IMR-90 (cell line): ENCODE data around the gene FAM110A. TPM values are rescaled to one million over a fixed set of nuclear protein-coding genes. Genes with fewer than 3 reads are reported as not detected.

Experiments
- ATAC-seq: fragments of 200-7000 bp; cut with Tn5 transposase; 2 replicates; pipeline ENCODE4 v1.9.1; 2020; ENCODE audit warnings: low read depth, mild to moderate bottlenecking, moderate library complexity
- BruUV-seq: library from RNA; stranded (reverse); fragments of 400-500 nt; replicated peaks from 2 replicates; lab custom pipeline; 2021; lab: Mats Ljungman, UMichigan
- CTCF ChIA-PET: fragments of 300-600 bp; formaldehyde crosslinking; extraction: SDS; loops from one replicate; lab custom pipeline; 2021; ENCODE audit warnings: antibody characterized with exemption; lab: Yijun Ruan, JAX
- POLR2A ChIA-PET: fragments of 300-600 bp; sonication (Branson Sonifier 250); formaldehyde crosslinking; loops from one replicate; lab custom pipeline; 2022; ENCODE audit warnings: antibody characterized with exemption; ENCODE audit not compliant: unreplicated experiment; lab: Charles Lee
- DNase-seq: peaks from one replicate; pipeline ENCODE4 v3.0.0; 2013
- H2AFZ ChIP-seq: replicated peaks from 2 replicates; pipeline ENCODE3; 2013; ENCODE audit warnings: low read length, mild to moderate bottlenecking; ENCODE audit not compliant: poor library complexity
- H2AK5ac ChIP-seq: 2 replicates; pipeline ENCODE4 v1.6.1; 2013; ENCODE audit warnings: low read depth, low read length, inconsistent platforms
- H2AK9ac ChIP-seq: replicated peaks from 2 replicates; pipeline ENCODE3; 2013; ENCODE audit warnings: mild to moderate bottlenecking, low read depth, low read length, moderate library complexity; ENCODE audit not compliant: poor library complexity
- H2BK120ac ChIP-seq: 2 replicates; pipeline ENCODE4 v1.6.1; 2013; ENCODE audit warnings: low read depth, low read length, inconsistent platforms
- H2BK15ac ChIP-seq: 3 replicates; pipeline ENCODE4 v1.6.1; 2013; ENCODE audit warnings: low read depth, low read length, inconsistent platforms
- H2BK20ac ChIP-seq: 2 replicates; pipeline ENCODE4 v1.6.1; 2013; ENCODE audit warnings: low read depth, mild to moderate bottlenecking, inconsistent platforms, low read length, moderate library complexity
- H2BK5ac ChIP-seq: 2 replicates; pipeline ENCODE4 v1.6.1; 2013; ENCODE audit warnings: mild to moderate bottlenecking, low read depth, low read length, inconsistent platforms; ENCODE audit not compliant: poor library complexity, severe bottlenecking
- H3K14ac ChIP-seq: replicated peaks from 2 replicates; pipeline ENCODE4 v1.6.1; 2013; ENCODE audit warnings: low read depth, low read length, inconsistent platforms
- H3K18ac ChIP-seq: 2 replicates; pipeline ENCODE4 v1.6.1; 2013; ENCODE audit warnings: low read depth, low read length, control low read depth
- H3K23ac ChIP-seq: 2 replicates; pipeline ENCODE4 v1.6.1; 2013; ENCODE audit warnings: low read depth, low read length, inconsistent platforms
- H3K27ac ChIP-seq: 2 replicates; pipeline ENCODE4 v1.5.1; 2013; ENCODE audit warnings: mild to moderate bottlenecking, control low read depth, low read length; ENCODE audit not compliant: insufficient read depth
- H3K27me3 ChIP-seq: 2 replicates; pipeline ENCODE4 v1.6.1; 2013; ENCODE audit warnings: low read length; ENCODE audit not compliant: control insufficient read depth, insufficient read depth
- H3K36me3 ChIP-seq: 2 replicates; pipeline ENCODE4 v1.6.1; 2013; ENCODE audit warnings: low read length, mixed read lengths; ENCODE audit not compliant: control insufficient read depth, insufficient read depth
- H3K4ac ChIP-seq: 2 replicates; pipeline ENCODE4 v1.6.1; 2013; ENCODE audit warnings: low read depth, low read length, inconsistent platforms
- H3K4me1 ChIP-seq: 2 replicates; pipeline ENCODE4 v1.6.1; 2013; ENCODE audit warnings: low read length, mixed read lengths; ENCODE audit not compliant: control insufficient read depth, insufficient read depth
- H3K4me2 ChIP-seq: 2 replicates; pipeline ENCODE4 v1.6.1; 2013; ENCODE audit warnings: low read depth, mild to moderate bottlenecking, control low read depth, low read length, moderate library complexity
- H3K4me3 ChIP-seq: 2 replicates; pipeline ENCODE4 v1.5.1; 2013; ENCODE audit warnings: low read depth, mild to moderate bottlenecking, control low read depth, low read length, moderate library complexity; ENCODE audit not compliant: insufficient read depth
- H3K56ac ChIP-seq: 2 replicates; pipeline ENCODE4 v1.6.1; 2013; ENCODE audit warnings: low read length, inconsistent platforms; ENCODE audit not compliant: insufficient read depth; ENCODE audit errors: extremely low read depth
- H3K79me1 ChIP-seq, 2 experiments: 2 replicates each; pipeline ENCODE4 v1.6.1; 2013; ENCODE audit warnings: low read length in 2 of 2, inconsistent platforms in 1 of 2, low read depth in 1 of 2
- H3K9ac ChIP-seq: 2 replicates; pipeline ENCODE4 v1.6.1; 2013; ENCODE audit warnings: low read depth, low read length, control low read depth
- H3K9me1 ChIP-seq: 2 replicates; pipeline ENCODE4 v1.6.1; 2013; ENCODE audit warnings: low read length, inconsistent platforms; ENCODE audit not compliant: insufficient read depth
- H3K9me3 ChIP-seq: 2 replicates; pipeline ENCODE4 v1.6.1; 2013; ENCODE audit warnings: low read length; ENCODE audit not compliant: control insufficient read depth, insufficient read depth
- H4K20me1 ChIP-seq: 2 replicates; pipeline ENCODE4 v1.6.1; 2013; ENCODE audit warnings: low read length, inconsistent platforms; ENCODE audit not compliant: insufficient read depth
- H4K5ac ChIP-seq: 2 replicates; pipeline ENCODE4 v1.6.1; 2013; ENCODE audit warnings: mild to moderate bottlenecking, low read depth, low read length, control low read depth
- H4K8ac ChIP-seq, 2 experiments: 2 replicates each; pipeline ENCODE4 v1.6.1; 2013; ENCODE audit warnings: low read depth in 2 of 2, low read length in 2 of 2, control low read depth in 1 of 2, inconsistent platforms in 1 of 2
- H4K91ac ChIP-seq: 2 replicates; pipeline ENCODE4 v1.6.1; 2013; ENCODE audit warnings: low read depth, low read length, inconsistent platforms; ENCODE audit not compliant: insufficient read depth
- CEBPB ChIP-seq: IDR thresholded peaks from 2 replicates; pipeline ENCODE4 v1.6.1; 2012; ENCODE audit warnings: low read depth, low read length, improper control_type of control experiment
- FOS ChIP-seq: fragments of 150-350 bp; IDR thresholded peaks from 2 replicates; pipeline ENCODE4 v1.6.1; 2016; ENCODE audit warnings: low read depth, low read length
- MAFK ChIP-seq: IDR thresholded peaks from 2 replicates; pipeline ENCODE4 v1.6.1; 2012; ENCODE audit warnings: low read depth, low read length, improper control_type of control experiment
- NFE2L2 ChIP-seq: fragments of 150-350 bp; IDR thresholded peaks from 2 replicates; pipeline ENCODE4 v1.6.1; 2016; ENCODE audit warnings: low read depth, mild to moderate bottlenecking, low read length
- WGBS, 2 experiments: methylation state at CpG; one replicate each; pipeline versions ENCODE4 v1.1.5 to v1.1.7; 2013; ENCODE audit warnings: missing lambda C conversion rate in 2 of 2; ENCODE audit not compliant: insufficient read length in 1 of 2; ENCODE audit errors: extremely low coverage in 2 of 2; 5-methylcytosine and 5-hydroxymethylcytosine counted together
- dilution Hi-C: fragments of 300-500 bp; cut with HindIII; formaldehyde crosslinking; loops from one replicate; pipeline ENCODE4 v1.14.3; 2018; ENCODE audit warnings: low sequenced_read_pairs; ENCODE audit not compliant: unreplicated experiment
- in situ Hi-C: fragments of 300-500 bp; cut with MboI; formaldehyde crosslinking; loops from 3 replicates; pipeline ENCODE4 v1.14.3; 2019; ENCODE audit warnings: low sequenced_read_pairs, inconsistent platforms, mixed read lengths
- intact Hi-C: fragments of 100-400 bp; cut with micrococcal nuclease; formaldehyde crosslinking; loops from 2 replicates; pipeline ENCODE4 v1.10.0; 2022
- polyA plus RNA-seq, 3 experiments: library from polyadenylated mRNA; depleted of rRNA; stranded (reverse); fragments of >200 nt; gene quantifications; 2 replicates each; pipeline ENCODE4 v1.2.3, GENCODE V29; 2012; ENCODE audit warnings: low replicate concordance in 1 of 3
- total RNA-seq: library from RNA; depleted of rRNA; stranded (reverse); fragments of >200 nt; gene quantifications from 2 replicates; pipeline ENCODE4 v1.2.3, GENCODE V29; 2012

Gene FAM110A
- total and polyA plus RNA-seq, 2 of the 4 experiments (the other 2 are of a cell fraction), result 0.36 to 3.6 TPM

- Histone ChIP-seq H3K36me3 (no peaks in the 10 kb centered on the region), H4K5ac (no peak overlapping the region), H4K8ac (no peak overlapping the region), H3K9ac (no peak overlapping the region), H3K56ac (no peak overlapping the region), H2BK120ac (no peak overlapping the region), H2AK9ac (no peak overlapping the region), H3K79me1 (no peaks in the 10 kb centered on the region), H4K91ac (no peak overlapping the region), H3K4ac (no peak overlapping the region), H3K9me1 (no peaks in the 10 kb centered on the region), H2BK15ac (no peak overlapping the region), H3K27me3 (peaks cover 5% of the 10 kb centered on the region), H3K4me3 (no peak overlapping the region), H3K9me3 (no peaks in the 10 kb centered on the region), H2BK20ac (no peak overlapping the region), H3K4me2 (no peak overlapping the region), H4K20me1 (no peaks in the 10 kb centered on the region), H3K4me1 (no peaks in the 10 kb centered on the region), H2AFZ (no peak overlapping the region), H2AK5ac (no peak overlapping the region), H2BK5ac (no peak overlapping the region), H3K18ac (no peak overlapping the region), H3K14ac (no peak overlapping the region), H3K27ac (no peak overlapping the region), H3K23ac (no peak overlapping the region)
- in situ Hi-C loops (no loop called here), intact Hi-C loops (no loop called here), dilution Hi-C loops (no loop called here)
- no peak for DNase-seq
- POLR2A ChIA-PET, result no interaction called here
- CTCF ChIA-PET, result no interaction called here
- TF ChIP-seq NFE2L2 (no peak), FOS (no peak), CEBPB (no peak), MAFK (no peak)
- no TSS peak for BruUV-seq
- WGBS, 2 experiments, result 30% methylated on average over 2 of the region's 2 CpGs; no CpG with 5 or more reads in 1 of the 2 experiments
- no peak for ATAC-seq
These were observed 54.5 kb downstream of the FAM110A start for GRCh38 chr20:888057-888456.
